HG03280 (cell line): Measurements from ENCODE around the gene ABITRAM.
"Not testable (repeated sequence)": the region's sequence is repeated elsewhere in the genome, so short reads cannot be mapped to it uniquely, and the experiment has no call there.

Experiments used
- ATAC-seq: cut with Tn5 transposase; IDR thresholded peaks from one replicate; pipeline ENCODE4 v1.9.1; 2021; ENCODE audit warnings: mild to moderate bottlenecking, moderate library complexity; ENCODE audit not compliant: unreplicated experiment

ABITRAM gene

DNA sequence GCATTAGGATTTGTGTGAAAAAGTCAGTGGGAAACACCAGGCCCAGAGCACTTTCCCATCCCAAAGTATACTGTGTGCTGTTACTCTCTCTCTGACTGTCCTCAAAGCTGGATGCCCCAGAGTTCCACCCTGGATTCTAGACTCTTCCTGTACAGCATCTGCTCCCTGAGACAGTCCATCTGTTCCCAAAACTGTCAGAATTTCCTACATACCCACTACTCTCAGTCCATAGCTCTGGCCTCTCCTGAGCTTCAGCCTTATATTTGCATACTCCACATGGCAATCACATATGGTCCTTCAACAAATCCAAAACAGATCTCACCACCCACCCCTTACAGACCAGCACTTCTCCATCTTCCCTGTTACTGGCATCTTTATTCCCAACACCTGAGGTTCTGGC is 9.7 kb upstream of the ABITRAM start:
- ATAC-seq = no peak

DNA sequence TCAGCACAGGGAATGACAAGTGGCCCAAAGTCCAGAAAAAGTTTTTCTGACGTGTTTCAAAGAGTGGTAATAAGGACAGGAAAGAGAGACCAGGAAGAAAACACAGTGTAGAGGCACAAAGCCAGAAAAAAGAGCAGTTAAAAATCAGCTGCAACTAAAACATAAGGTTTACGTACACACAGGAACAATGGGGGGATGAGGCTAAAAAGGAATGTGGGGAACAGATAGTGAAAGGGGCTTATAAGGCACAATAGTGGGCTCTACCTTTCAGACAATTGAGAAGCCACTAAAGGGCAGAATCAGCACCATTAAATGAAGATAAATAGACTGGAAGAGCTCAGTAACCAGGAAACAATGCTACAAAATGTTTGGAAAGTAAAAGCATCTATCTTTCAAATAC is 5.8 kb upstream of the ABITRAM start:
- ATAC-seq = no peak

DNA sequence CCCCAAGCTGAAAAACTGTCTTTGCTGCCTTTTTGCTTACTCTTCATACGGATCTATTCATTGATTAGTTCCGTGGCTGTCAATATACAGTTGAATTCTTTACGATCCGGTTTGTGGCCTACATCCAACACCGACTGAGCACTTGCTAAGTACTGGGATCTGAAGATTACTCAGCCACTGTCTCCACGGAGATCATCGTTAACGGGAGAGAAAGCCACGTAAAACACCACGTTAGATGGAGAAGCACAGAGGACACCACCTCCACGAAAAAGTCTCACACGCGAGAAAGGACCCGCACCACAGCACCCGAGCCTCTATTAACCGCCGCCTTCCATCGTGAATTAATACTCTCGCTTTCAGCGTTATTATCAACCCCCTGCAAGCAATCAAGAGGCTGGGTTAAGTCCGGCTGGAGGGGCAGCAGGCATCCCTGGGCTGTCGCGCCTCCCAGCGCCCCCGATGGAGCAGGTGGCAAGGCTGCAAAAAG is 926 bp upstream of the ABITRAM start:
- ATAC-seq = no peak

DNA sequence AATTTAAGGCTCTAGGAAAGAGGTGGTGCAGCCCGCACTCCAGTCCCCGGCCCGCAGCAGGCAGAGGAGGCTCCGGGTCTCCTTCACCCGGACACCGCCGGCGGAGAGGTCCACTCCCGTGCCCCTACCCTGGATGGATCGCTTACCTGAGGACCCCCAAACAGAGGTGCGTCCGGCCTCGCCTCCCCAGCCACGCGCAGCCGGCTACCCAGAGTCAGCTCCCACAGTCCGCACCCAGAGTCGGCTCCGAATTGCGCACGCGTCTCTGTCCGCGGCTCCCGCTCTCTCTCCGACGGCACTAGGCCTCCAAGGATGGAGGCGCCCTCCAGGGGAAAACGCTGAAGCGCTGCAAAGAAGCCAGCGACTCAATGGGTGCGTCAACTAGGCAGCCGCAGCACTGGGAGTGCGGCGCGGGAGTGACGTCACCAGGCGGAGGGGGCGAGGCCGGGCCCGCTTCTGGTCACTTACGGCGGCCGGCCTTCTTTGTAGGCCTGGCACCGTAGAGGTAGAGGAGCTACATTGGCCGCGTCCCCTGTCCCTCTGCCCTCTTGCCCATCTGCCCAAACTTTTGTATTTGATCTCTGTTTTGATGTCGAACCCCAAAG is 380 bp upstream of the ABITRAM start, which contains the start of gene ELP1:
Gene ELP1 (minus strand): TSS at position 407 of the 605 bp plus-strand sequence. CDS start 2,978 bp downstream, outside the sequence.
- peak; percentile 90 for ATAC-seq

DNA sequence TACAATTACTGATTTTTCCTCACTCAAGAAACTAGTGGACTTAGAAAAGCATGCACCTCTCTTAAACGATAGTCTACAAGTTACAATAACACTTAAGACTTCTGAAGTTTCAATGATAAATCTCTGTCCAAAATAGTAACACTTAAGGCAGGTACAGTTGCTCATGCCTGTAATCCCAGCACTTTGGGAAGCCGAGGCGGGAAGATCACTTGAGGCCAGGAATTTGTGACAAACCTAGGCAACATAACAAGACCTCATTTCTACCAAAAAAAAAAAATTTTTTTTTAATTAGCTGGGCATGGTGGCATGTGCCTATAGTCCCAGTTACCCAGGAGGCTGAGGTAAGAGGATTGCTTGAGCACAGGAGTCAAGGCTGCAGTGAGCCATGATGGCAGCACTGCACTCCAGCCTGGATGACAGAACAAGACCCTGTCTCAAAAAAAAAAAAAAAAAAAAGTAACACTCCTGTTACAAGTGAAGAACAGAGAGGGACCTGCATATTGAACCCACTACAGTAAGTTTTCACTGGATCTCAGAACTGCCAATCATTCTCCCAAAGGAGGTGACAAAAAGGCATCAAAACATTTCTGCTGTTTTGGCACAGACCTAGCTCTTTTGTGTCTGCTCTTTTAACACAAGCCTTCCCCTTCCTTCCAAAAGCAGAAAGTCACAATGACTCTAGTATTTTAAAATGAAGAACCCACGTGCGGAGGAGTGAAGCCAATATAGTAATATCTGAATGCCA is 3.5 kb downstream of the ABITRAM start:
- no peak for ATAC-seq

DNA sequence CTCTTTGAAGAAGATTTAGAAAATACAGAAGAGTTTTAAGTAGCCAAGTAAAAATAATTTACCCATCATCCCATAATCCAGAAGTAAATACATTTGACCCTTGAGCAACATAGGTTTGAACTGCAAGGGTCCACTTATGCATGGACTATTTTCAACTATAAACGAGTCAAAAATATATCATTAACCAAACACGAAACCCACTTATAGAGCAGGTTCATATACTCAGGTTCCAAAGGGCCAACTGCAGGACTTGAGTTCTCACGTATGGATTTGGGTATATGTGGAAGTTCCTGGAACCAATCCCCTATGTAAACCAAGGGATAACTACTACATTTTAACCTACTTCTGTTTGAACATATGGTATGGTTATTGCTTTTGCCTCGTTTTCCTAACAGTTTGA is 5.8 kb downstream of the ABITRAM start:
- no peak for ATAC-seq

DNA sequence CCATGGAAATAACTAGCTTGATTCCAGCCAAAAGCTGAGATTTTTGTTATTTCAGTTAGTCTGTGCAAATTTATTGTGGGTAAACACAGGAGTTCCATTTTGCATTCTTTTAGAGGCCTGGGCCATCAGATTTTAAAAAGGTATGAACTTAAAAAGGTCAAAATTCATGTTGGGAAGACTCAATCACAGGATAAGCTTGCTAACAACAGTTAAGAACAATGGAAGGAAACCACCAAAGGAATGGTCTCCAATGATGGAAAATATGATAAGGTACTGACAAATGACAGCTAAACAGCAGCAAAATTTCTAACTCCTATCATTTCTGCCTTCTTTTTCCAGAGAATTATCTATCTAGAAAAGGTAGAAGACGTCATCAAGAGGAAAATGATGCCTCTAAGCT is 16.0 kb downstream of the ABITRAM start:
- no peak for ATAC-seq

DNA sequence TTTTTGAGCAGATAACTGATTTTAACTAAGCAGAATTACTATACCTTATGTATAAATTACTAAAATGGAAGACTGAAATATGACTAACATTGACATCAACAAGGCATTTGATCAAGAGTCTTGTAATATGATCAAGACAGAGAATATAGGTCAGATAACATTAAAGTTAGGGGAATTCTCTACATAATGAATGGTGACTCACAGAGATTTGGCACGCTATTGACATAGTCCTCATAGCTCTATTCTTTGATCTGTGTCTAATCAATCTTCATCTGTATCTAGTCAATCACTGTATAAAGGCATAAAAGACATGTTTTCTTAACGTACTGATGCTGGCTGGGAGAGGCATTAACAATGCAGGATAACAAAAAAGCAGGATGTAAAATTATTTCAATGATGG is 17.4 kb downstream of the ABITRAM start:
- ATAC-seq = no peak

DNA sequence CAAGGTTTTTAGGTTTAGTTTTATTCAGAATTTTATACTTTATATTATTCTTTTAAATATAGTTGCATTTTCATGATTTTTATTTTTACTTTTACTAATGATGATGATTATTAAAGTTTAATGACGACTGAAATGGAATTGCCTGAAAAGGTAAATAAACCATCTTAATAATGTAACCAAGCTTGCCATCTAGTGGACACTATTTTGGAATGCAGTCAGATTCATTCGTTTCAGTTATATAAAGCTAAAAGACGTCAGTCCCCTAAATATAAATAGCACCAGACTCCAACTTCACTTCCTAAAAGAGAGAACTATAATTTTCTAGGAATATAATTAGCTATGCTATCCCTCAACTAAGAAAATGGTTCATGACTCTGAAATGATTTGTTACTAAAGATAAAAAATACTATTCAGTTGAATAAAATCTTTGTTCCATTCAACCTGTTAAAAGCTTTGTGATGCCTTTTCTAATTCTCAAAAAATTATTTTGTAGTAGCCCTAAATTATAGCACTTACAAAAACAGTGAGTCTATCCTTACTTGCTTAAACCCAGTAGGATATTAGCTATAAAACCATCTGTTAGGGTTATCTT is 19.9 kb downstream of the ABITRAM start:
- no peak for ATAC-seq

DNA sequence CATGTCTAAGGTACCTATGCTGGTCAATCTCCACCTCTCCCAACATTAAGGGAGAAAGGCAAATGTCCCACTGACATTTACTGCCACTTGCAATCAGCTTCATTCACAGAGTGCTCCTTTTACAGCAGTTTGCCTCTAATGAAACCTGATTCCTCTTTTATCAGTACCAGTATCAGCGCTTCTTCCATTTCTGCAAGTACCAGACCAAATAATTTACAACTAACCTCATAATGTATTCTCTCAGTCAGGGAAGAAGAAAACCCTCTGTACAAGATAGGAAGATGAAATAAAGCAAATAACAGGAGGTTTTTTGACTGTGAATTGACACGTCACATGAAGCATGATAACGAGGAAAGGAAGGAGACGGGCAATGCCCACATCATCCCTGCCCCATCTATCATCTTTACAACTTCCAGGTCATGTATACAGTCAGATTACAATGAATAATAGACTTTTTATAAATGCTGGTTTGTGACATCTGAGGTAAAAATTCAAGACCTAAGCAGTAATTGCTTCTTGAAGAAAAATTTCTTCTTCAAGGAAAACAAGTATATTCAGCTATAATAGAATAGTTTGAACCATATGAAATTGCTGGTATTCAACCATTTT is 21.9 kb downstream of the ABITRAM start:
- ATAC-seq = no peak

DNA sequence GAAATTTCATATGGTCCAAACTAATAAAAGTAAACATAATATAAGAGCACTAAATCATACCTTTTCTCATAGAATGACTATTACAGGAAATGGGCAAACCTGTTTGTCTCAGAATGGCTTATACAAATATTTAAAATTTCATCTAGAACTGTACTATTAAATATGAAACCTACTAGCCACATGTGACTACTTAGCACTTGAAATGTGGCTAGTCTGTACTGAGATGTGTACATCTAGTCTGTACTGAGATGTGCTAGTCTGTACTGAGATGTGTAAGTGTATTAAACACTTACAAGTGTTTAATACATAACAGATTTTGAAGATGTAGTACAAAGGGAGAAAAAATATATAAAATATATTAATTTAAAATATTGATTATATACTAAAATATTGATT is 22.4 kb downstream of the ABITRAM start:
- ATAC-seq = no peak

DNA sequence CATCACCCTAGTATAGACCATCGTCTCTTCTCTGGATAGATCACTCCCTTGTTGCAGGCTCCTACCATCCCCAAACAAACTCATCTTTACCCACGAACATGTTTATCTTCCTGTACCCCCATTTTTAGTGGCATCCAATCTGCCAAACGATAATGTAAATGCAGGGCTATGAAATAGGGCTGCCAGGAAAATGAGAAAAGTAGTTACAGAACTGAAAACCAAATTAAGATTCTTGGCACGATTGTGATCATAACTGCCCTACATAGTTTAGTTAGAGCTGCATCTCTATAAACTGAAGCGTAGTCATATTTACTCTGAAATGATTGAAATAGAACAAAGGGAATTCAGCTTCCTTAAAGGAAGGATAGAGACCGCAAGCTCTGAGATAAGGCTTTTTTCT is 26.1 kb downstream of the ABITRAM start:
- ATAC-seq = no peak

DNA sequence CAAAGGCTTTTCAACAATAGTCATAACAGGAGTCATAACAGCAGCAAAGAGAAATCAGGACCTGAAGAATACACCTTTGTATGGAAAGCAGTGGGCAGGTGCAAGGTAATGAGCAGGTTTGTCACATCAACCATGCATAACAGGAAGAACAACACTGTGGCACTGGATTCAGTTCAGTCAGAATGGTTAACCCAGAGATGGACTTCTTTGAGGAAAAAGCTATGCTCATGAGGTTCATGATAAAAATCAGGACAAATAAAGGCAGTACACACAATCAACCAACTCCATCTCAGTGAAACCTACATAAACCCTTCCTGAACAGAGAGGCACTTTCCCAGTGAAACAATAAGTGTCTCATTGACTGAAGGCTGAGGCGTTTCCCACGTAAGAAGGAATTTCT is 27.0 kb downstream of the ABITRAM start:
- ATAC-seq = no peak

DNA sequence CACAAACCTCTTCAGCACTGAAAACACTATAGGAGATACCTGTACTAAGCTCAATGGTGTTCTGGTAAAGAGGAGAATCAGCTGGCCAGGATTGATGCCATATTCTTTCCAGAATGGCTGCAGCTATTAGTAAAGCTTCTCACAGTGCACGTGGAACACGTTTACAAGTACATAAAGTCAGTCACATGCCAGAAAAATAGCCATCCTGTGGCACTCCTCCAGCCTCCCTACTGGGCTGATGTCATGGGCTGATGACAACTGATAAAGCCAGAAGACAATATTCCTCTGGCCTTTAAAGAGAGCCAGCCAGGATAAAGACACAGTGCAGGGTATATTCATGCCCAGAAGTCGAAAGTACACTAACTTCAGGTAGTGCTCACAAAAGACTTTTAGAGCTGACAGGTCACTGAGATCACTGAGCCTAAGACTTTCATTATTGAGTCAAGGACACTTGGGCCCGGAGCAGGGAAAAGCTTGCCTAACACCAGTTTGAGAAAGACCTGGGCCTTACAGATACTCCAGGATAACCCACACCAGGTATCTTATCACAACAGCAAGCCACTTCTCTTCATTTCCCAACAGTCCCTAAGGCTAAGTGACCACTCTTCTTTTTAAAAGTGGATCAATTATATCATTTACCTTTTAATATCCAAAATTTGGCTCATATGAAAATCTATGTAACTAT is 29.4 kb downstream of the ABITRAM start:
- ATAC-seq = no peak

DNA sequence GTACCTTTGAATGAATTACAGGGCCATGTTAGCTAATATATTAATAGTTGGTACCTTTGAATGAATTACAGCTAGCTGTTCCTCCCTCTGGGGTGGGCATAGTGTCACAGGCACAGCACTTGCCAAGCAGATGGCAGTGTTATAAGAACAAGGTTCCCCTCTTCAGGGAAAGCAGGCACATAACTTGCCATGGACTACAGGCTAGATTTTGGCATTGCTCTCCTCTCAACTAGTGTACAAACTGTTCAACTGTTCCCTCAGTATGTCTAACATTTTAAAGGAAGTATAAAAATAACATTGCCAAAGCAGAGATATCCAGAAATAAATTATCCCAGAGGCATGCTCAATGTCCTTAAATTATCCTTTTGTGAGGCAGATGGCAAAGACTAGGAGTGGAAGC is 33.7 kb downstream of the ABITRAM start:
- no peak for ATAC-seq

DNA sequence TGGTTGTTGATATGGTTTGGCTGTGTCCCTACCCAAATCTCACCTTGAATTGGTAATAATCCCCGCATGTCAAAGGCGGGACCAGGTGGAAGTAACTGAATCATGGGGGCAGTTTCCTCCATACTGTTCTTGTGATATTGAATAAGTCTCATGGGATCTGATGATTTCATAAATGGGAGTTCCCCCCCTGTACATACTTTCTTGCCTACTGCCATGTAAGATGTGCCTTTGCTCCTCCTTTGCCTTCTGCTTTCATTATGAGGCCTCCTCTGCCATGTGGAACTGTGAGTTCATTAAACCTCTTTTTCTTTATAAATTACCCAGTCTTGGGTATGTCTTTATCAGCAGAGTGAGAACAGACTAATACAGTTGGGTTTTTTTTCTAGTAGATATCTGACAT is 37.2 kb downstream of the ABITRAM start:
- ATAC-seq = not testable (repeated sequence)

DNA sequence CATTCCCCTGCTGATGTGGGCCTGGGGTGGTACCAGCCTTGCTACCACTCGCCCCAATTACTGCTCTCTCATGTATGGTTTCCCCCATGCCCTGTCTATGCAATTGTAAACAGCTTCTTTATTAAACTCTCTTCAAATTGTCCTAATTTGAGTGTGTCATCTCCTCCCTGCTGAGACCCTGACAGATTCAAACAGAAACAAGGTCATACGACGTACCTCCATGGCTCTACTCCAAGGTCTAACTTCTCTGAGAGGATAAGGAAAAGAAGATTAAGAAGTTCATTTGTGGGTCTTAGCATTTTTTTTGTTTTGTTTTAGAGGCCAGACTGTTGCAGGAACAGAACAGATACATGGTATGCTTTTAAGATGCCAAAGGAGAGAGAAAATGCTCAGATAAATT is 38.0 kb downstream of the ABITRAM start:
- no peak for ATAC-seq

DNA sequence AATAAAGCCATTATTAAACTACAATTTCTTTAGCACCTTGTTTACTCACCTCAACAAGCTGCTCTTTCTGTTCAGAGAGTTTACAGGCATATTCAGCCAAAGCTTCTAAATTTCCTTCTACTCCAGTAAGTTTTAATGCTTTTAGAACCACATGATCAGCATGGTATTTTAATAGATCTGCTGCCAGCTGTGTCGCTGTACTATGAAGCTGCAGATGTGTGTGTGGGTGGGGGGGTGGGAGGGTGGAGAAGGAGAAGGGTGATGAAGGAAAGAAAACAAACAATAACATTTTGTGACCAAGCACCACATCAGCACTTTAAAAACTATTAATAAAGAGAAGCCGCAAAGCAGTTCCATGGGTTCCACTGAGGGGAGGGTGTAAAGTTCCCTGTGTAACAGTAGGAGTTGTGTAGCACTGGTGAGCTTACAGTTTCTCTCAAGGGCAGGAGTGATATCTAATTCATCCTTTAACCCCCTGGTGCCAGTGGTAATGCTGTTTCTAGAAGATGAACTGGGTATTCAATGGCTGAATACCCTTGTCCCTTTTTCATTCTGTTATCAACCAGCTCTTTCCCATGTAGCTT is 38.5 kb downstream of the ABITRAM start:
- no peak for ATAC-seq

DNA sequence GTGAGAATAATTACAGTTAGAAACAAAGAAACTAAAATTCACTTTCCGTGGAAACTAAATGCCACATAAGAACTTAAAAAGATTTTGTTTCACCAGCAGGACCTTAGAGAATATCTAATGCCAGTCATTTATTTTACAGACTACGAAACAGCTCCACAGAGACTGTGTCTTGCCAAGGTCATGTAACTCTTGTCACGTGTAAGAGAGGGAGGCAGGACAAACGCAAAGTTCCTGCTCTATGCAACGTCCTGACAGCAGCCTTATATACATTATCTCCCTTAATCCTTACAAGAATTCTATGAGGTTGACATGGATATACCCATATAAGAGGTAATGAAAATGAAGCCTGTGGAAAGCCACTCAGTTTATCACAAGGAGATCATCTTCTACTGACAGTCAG is 39.7 kb downstream of the ABITRAM start:
- ATAC-seq = no peak

DNA sequence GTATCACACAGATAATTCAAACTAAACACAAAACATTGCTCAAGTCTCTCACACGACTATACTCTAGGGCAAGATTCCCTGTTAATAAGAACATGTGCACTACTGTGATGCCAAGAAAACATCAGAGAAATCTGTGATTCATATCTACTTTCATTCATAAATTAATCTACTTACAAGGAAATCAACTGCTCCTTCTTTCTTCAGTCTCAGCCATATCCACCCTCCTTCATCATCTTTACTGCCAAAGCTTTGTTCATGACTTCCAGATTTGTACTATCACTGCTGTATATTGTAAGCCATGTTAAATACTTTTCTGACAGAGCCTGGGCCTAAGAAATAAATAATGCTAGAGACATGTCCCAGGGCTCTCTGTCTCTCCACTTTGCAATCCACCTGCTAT is 44.0 kb downstream of the ABITRAM start:
- no peak for ATAC-seq

DNA sequence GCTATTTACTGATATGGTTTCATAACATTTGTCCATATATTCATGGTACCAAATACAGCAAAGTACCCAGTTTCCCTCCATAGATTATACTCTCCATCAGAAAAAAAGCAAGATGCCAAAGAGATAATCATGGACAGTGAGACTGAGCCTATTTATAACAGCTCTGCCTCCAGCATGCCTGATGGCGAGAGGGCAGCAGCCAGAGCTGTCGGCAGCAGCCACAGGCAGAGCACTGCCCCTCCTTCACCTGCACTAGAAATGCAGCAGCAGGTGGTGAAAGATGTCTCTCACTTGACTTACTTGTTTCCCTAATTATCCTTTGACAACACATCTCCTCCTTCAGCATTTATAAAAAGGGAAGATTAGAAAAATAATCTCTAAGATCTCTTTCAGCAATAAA is 46.7 kb downstream of the ABITRAM start:
- ATAC-seq = no peak
